ENCODE data around the gene PYM1. TPM values are rescaled to one million over a fixed set of nuclear protein-coding genes. Genes with fewer than 3 reads are reported as not detected.
"Not testable (repeated sequence)": the region's sequence is repeated elsewhere in the genome, so short reads cannot be mapped to it uniquely, and the experiment has no call there.

Gene PYM1
- total RNA-seq, 3 donors from 2014 or later (not counting 1 experiment from before 2014, with no cell fraction given), result 18.5 to 21.2 (median 19.1) TPM

DNA sequence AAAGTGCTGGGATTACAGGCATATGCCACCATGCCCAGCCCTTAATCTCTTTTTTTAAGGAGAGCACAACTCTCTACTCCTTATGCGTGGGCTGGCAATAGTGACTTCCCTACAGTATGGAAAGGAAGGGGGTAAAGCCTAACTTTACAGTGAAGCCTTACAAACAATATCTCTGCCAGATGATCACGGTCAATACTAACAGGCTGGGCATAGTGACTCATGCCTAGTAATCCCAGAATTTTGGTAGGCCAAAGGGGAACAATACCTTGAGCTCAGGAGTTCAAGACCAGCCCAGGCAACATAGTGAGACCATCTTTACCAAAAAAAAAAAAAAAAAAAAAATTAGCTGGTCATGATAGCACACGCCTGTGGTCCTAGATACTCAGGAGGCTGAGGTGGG, 5.6 kb downstream of the PYM1 start:
- intact Hi-C loops (cut with micrococcal nuclease), result no loop called here
- Mint-ChIP-seq H3K4me3 (no peak overlapping the region), H3K27me3 (ENCODE audit: low read depth in 2 of 2) (no peaks in the 10 kb centered on the region), H3K9me3 (no peaks in the 10 kb centered on the region), H3K36me3 (no peaks in the 10 kb centered on the region), H3K27ac (peak overlapping the region in 1 of 2 donors; percentile 24), H3K4me1 (peaks cover 27 to 39% of the 10 kb centered on the region in 2 donors)
- peaks cover 9% of the 10 kb centered on the region for H3K4me1 ChIP-seq (ENCODE audit: control insufficient read depth, insufficient read depth, low read length)
- H3K9me3 ChIP-seq (ENCODE audit: control insufficient read depth, insufficient read depth, low read length), result no peaks in the 10 kb centered on the region
- H3K27ac ChIP-seq (ENCODE audit: low read length), result no peak overlapping the region
- ATAC-seq (no peak), DNase-seq (no peak)
- no peak overlapping the region for H3K4me3 ChIP-seq (ENCODE audit: low read length)
- peaks cover 9% of the 10 kb centered on the region for H3K36me3 ChIP-seq (ENCODE audit: control insufficient read depth, insufficient read depth, low read length)
- H3K27me3 ChIP-seq (ENCODE audit: control insufficient read depth, insufficient read depth, low read length), result no peaks in the 10 kb centered on the region
- TF ChIP-seq CTCF (IDR thresholded peaks at IDR 0.05), result no peak
- 96% methylated on average over 2 of the region's 3 CpGs for WGBS (ENCODE audit: insufficient coverage)

GRCh38 chr12:55919032-55919431, 8.7 kb downstream of the PYM1 start:
- ATAC-seq; H3K27me3 Mint-ChIP-seq (ENCODE audit: low read depth in 2 of 2); H3K27me3 ChIP-seq (ENCODE audit: control insufficient read depth, insufficient read depth, low read length); H3K4me3 Mint-ChIP-seq; H3K27ac ChIP-seq (ENCODE audit: low read length); H3K9me3 Mint-ChIP-seq; intact Hi-C loops (cut with micrococcal nuclease); H3K4me3 ChIP-seq (ENCODE audit: low read length); H3K27ac Mint-ChIP-seq; DNase-seq; H3K9me3 ChIP-seq (ENCODE audit: control insufficient read depth, insufficient read depth, low read length); H3K36me3 Mint-ChIP-seq; H3K4me1 ChIP-seq (ENCODE audit: control insufficient read depth, insufficient read depth, low read length): not testable (repeated sequence)
- peaks cover 14 to 26% of the 10 kb centered on the region in 2 donors for H3K4me1 Mint-ChIP-seq
- peaks cover 18% of the 10 kb centered on the region for H3K36me3 ChIP-seq (ENCODE audit: control insufficient read depth, insufficient read depth, low read length)
- WGBS (ENCODE audit: insufficient coverage), result 88% methylated on average over 3 of the region's 3 CpGs

GRCh38 chr12:55915482-55915859, 12.2 kb downstream of the PYM1 start:
- WGBS (ENCODE audit: insufficient coverage), result 69% methylated on average over 2 of the region's 3 CpGs
- ATAC-seq (no peak), DNase-seq (no peak)
- Histone ChIP-seq H3K4me3 (ENCODE audit: low read length) (no peak overlapping the region), H3K9me3 (ENCODE audit: control insufficient read depth, insufficient read depth, low read length) (no peaks in the 10 kb centered on the region), H3K4me1 (ENCODE audit: control insufficient read depth, insufficient read depth, low read length) (no peaks in the 10 kb centered on the region), H3K27me3 (ENCODE audit: control insufficient read depth, insufficient read depth, low read length) (no peaks in the 10 kb centered on the region), H3K36me3 (ENCODE audit: control insufficient read depth, insufficient read depth, low read length) (peaks cover 23% of the 10 kb centered on the region), H3K27ac (ENCODE audit: low read length) (no peak overlapping the region)
- Mint-ChIP-seq H3K4me3 (no peak overlapping the region), H3K27ac (peak overlapping the region in 1 of 2 donors; percentile 2), H3K4me1 (peaks cover 19 to 24% of the 10 kb centered on the region in 2 donors), H3K27me3 (ENCODE audit: low read depth in 2 of 2) (no peaks in the 10 kb centered on the region), H3K9me3 (no peaks in the 10 kb centered on the region), H3K36me3 (peaks cover 14% of the 10 kb centered on the region)
- intact Hi-C loops (cut with micrococcal nuclease), result no loop called here
- TF ChIP-seq CTCF (IDR thresholded peaks at IDR 0.05), result no peak

DNA sequence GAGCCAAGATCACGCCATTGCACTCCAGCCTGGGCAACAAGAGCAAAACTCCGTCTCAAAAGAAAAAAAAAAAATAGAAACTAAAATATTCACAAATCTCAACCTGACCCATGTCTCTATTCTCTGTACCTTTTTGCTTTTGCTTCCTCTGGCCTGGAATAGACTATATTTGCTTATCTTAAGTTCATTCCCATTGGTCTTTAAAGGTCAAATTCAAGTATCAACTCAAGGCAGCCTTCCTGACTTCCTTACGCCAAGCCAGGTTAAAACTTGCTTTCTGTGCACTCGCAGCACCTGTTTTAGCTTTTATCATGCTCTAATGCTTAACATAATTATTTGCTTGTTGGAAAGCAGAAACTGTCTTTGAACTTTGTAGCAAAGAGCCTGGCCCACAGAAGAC, 14.8 kb downstream of the PYM1 start:
- ATAC-seq, result no peak
- intact Hi-C loops (cut with micrococcal nuclease), result no loop called here
- peaks cover 27 to 28% of the 10 kb centered on the region in 2 donors for H3K4me1 Mint-ChIP-seq
- peaks cover 14% of the 10 kb centered on the region for H3K36me3 Mint-ChIP-seq
- H3K36me3 ChIP-seq (ENCODE audit: control insufficient read depth, insufficient read depth, low read length), result peaks cover 22% of the 10 kb centered on the region
- H3K27me3 ChIP-seq (ENCODE audit: control insufficient read depth, insufficient read depth, low read length), result no peaks in the 10 kb centered on the region
- no peak for TF ChIP-seq CTCF (IDR thresholded peaks at IDR 0.05)
- H3K4me3 Mint-ChIP-seq, result no peak overlapping the region
- peak overlapping the region; percentile 44 to 63 for H3K27ac Mint-ChIP-seq
- H3K4me1 ChIP-seq (ENCODE audit: control insufficient read depth, insufficient read depth, low read length), result no peaks in the 10 kb centered on the region
- no peak for DNase-seq
- H3K9me3 Mint-ChIP-seq, result no peaks in the 10 kb centered on the region
- no peaks in the 10 kb centered on the region for H3K27me3 Mint-ChIP-seq (ENCODE audit: low read depth in 2 of 2)
- H3K4me3 ChIP-seq (ENCODE audit: low read length), result no peak overlapping the region
- H3K9me3 ChIP-seq (ENCODE audit: control insufficient read depth, insufficient read depth, low read length), result no peaks in the 10 kb centered on the region
- H3K27ac ChIP-seq (ENCODE audit: low read length), result no peak overlapping the region
- 97% methylated on average over 4 of the region's 4 CpGs for WGBS (ENCODE audit: insufficient coverage)
